ENCODE results near the gene CNTNAP4.

GRCh38 chr16:76490036-76490639 is 212.9 kb downstream of the CNTNAP4 start:
- TF ChIP-seq CTCF (IDR thresholded peaks at IDR 0.05; ENCODE audit: low read depth, low read length, poor library complexity, severe bottlenecking): no peak
- no peak for TF ChIP-seq EZH2phosphoT487 (IDR thresholded peaks at IDR 0.05; ENCODE audit: borderline replicate concordance, low read length)
